Stimulated activated CD8-positive, alpha-beta memory T cell treated with anti-CD3 and anti-CD28 coated beads, Interleukin-7, amount 100 ng/mL, for 48 hours (primary cell): Measurements from ENCODE around the gene BFSP2.

Experiments
- DNase-seq, 2 donors: peaks; one replicate each; pipeline ENCODE4 v3.0.0-alpha.2; 2020; ENCODE audit warnings: low read depth in 1 of 2; ENCODE audit errors: extremely low read depth in 1 of 2

Gene BFSP2

DNA sequence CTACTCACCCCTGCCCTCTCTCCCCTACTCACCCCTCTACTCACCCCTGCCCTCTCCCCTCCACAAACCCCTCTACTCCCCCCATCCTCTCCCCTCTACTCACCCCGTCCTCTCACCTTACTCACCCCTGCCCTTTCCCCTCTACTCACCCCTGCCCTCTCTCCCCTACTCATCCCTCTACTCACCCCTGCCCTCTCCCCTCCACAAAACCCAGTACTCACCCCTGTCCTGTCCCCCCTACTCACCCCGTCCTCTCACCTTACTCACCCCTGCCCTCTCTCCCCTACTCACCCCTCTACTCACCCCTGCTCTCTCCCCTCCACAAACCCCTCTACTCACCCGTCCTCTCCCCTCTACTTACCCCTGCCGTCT, 14.2 kb downstream of the BFSP2 start:
- no peak for DNase-seq

DNA sequence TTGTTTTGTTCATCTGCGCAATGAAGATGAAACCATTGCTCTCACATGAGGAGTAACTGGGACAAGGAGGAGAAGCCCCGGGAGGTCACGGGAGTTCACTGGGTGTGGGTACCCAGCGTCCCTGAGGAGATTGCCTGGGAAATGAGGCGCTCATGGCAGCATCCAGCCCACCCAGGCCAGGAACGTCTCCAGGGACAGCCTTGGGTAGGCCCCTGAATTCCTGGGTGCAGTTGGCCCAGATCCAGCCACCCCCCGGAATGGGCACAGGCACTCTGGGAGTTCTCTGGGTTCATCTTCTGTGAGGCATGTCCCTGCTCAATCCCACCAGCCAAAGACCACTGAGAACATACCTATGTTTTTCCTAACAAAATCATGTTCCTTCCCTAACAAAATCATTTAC, 18.5 kb downstream of the BFSP2 start:
- no peak for DNase-seq

DNA sequence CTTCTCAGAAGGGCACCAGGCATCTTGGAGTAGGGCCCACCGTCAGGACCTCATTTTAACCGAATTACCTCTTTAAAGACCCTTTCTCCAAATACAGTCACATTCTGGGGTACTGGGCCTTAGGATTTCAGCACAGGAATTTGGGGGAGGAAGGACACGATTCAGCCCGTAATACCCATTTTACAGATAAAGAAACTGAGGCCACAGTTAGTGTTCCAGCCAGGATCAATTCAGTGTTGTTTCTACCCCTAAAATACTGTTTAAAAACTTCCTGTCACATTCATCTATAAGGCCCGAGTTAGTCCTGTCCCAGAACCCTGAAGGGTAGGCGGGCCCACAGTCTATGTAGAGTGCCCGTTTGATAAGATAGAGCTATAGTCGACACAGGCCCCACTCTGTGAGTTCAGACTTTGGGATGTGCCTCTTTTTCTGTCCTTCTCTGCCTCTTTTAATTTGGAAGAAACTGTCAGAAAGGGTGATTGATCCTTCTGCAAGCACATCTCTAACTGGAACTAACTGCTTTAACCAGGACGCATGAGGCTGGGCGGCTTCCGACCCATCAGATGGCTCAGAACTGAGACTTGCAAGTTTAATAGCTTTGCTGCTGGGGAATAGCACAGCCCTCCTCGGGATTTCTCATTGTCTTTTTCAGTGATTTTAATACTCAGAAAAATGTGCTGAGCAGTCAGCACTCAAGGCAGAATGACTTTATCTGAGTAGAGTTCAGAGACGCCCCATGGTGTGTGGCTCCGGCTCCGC, 19.5 kb downstream of the BFSP2 start:
- no peak for DNase-seq

DNA sequence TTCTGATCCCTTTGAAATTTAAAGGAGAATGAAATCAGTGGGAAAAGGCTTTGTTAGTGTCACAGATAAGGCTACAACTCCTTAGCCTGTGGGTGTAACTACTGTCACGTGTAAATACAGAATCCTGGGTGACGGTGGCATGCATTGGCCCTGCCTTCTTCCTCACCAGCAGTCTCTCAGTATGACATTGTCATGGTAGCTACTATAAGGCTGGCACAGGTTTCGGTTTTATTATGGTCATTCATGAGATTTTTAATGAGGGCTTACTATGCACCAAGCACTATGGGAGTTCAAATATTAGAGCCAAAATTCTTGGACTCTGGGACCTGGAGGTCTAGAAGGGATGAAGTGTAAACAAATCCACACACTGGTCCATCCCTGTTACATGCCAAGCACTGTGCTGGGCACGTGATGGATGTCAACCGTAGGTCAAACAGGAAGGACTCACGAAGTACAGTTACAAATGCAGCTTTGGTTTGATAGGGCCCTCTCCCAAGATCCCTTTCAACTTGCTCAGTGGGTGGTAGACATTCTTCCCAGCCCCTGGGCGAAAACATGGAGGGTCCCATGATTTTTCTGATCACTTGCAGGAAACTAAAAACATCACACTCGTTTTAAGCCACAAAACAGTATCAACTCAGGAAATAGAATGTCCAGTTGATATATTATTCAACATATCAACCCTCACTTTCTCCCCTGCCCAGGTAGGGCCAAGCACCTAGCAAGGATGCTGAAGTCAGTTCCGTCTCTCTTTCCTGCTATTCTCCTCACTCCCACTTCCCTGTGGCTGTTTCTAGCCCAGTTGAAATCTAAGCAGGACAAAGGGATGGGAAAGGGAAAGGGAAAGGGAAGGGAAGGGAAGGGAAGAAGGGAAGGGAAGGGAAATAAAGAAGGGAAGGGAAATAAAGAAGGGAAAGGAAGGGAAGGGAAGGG, 25.3 kb downstream of the BFSP2 start:
- no peak for DNase-seq

DNA sequence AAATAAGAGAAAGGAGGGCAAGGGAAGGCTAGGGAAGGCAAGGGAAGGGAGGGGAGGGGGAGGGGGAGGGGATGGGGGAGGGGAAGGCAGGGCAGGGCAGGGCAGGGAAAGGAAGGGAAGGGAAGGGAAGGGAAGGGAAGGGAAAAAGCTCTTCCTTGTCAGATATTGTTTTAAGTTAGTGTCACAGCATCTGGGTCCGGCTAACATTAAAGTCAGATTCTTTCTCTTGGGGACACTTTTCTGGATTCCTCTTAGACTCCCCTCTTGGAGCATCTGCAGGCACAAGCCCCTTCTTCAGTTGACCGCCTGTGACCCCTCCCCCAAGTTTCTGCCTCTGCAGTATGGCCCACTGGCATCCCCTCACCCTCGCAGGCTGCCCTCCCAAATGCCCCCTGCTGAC, 26.0 kb downstream of the BFSP2 start:
- no peak for DNase-seq

DNA sequence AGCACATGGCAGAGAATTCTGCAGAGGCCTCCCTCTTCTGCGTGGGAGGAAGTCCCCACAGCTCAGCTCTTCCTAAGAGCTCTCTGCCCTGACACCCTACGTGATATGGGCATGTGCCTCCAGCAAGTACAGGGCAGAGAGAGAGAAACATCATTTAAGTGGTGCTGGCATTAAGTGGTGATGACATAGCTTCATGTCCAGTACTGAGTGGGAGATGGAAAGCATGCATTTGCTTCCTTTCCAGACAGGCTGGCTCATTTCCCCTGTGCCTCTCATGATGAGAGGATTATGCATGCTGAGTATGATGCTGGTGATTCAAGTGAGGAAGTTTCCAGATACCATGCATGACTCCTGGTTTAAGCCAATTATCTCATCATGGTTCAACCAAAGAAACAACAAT, 26.9 kb downstream of the BFSP2 start:
- no peak for DNase-seq

DNA sequence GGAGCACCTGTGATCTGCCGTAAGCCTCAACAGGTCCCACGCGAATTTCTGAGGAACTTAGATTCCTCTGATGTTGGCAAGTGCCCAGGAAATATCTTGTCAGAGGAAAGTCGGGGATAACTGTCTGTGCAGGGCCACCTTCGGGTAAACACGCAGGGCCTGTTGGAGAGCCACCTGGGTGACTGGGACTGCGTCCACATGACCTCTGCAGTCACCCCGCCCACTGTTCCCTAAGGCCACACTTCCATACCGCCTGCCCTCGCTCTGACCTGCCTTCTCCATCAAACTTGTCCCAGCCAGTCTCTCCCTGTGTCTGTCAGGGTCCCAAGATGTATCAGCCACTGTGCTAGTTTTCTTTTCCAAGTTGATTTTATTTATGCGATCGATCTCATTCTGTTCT, 28.7 kb downstream of the BFSP2 start:
- DNase-seq, result no peak

DNA sequence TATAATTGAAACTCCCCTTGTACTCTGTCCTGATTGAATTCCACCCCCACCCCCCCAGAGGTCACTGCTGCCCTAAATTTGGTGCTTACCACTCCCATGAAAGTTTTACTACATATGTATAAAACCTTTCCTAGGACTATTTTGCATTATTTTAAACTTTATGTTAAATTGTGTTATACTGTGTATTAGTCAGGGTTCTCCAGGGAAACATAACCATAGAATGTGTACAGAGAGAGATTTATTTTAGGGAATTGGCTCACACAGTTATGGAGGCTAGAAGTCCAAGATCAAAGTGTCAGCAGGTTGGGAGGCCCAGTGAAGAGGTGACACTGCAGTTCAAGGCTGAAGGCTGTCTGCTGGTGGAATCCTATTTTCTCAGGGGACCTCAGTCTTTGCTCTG, 29.2 kb downstream of the BFSP2 start:
- DNase-seq, result no peak

DNA sequence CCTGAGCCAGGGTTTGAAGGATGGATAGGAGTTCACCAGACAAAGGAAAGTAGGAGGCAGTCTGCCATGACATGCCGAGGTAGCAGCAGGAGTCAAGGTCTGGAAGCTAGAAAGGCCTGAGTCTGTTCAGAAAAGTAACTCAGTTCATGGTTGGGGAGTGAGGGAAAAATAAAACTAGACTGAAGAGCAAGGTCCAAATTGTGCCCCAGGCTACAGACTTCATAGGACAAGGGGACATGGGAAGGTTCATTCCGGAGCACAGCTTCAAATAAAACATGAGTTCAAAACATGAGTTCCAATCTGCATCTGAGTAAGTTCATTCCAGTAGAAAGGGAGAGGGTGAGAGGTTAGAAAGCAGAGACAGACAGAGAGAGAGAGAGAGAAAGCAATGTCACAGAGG, 39.7 kb downstream of the BFSP2 start:
- DNase-seq, result no peak

DNA sequence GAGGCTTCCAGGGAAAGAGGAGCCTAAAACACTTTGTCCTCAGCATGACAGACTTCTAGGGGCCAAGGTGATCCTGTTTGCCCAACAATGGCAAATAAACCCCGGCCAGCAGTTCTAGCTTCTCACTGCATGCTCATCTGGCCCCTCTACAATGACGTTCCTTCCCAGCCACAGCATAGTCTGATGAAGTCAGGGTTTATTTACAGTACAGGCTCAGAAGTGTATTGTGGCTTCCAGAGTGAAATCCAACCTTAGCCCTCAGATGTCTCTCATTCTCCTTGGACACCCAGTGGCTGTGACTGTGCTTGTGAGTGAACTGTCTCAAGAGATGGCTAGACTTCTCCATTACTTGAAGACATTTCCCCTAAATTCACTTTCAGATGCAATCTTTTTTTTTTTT, 40.8 kb downstream of the BFSP2 start:
- no peak for DNase-seq

DNA sequence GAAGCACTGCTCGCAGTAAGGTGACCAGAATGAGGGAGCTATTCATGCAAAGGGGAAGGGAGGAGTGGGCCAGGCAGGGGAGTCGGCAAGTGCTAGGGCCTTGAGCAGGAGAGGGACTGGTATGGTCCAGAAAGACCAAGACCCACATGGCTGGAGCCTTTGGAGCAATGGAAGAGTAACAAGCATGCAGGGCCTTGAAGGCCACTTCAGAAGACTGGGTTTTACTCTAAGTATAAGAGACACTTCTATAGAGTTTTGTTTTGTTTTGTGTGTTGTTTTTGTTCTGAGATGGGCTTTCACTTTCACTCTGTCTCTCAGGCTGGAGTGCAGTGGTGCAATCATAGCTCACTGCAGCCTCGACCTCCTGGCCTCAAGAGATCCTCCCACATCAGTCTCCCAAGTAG, 42.0 kb downstream of the BFSP2 start:
- no peak for DNase-seq

DNA sequence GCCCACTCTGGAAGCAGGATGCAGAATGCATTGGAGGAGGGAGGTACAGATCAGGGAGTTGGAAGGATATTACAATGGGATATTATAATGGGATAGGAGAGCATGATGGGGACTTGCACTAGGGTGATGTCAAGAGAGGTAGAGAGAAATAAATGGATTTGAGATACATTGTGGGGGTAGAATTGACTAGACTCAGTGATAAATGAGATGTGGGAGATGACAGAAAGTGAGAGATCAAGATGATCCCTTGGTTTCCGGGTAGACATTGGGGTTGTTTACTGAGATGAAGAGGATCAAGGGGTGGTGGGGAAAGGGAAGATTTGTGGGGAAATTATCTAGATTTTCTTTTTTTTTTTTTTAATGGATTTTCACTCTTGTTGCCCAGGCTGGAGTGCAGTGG, 42.7 kb downstream of the BFSP2 start:
- DNase-seq, result no peak

DNA sequence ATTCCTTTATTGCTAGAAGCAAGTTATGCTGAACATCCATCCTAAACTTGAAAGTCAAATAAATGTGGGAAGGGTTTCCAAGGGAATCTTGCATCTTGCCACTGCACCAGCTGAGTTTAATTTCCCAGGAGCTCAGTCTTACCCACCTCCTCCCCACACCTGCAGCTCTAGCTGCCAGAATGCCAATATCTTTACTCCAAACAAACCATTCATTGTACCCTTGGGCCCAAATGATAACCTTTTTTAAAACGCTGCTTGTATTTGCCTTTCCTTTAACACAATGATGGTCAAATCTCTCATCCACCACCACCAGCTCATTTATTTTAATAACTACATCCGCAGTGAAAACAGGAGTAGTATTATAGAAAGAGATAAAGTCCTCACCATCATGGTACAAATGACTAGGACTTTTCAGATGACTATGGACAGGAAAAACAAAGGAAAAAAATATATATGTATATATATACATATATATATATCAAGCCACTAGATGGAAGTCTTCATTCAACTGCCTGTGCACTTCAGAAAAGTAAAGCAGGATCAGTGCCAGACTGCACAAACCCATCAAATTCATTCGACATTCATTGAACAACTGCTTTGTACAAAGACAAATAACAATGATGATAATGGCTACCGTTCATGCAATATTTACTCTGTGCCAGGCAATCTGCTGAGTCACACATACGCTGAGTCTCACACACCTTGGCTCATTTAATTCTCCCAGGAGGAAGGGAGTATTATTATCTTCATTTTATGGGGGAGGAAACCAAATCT, 44.0 kb downstream of the BFSP2 start:
- no peak for DNase-seq

DNA sequence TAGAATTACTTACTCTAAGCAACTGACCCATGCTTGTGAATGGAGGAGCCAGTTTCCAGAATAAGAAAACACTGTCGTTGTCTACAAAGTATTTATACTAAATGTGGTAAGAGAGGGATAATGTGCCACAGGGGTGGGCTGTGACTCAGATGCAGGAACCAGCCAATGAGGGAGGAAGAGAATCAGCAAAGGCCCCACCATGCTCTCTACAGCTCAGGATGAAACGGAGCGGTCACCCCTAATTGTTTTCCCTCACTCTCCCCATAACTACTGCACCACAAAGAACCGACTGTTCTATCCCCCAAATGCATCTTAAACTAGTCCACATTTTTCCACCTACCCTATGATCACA, 44.5 kb downstream of the BFSP2 start:
- DNase-seq, result no peak

DNA sequence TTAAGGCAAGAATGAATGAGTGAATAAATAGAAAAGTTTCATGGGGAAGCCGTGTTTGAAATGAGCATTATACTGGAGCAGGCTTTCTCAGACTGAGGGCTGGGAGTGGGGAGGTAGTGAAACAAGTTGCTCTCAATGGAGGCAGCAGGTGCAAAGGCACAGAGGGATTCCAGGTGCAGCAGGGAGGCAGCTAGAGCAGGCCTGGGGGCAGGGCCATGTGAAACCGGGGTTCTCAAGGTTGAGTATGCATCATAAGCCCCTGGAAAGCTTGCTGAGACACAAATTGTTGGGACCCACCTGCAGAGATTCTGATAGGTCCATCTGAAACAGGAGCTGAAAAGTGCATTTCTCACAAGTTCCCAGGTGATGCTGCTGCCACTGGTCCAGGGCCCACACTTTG, 45.3 kb downstream of the BFSP2 start:
- DNase-seq, result no peak

DNA sequence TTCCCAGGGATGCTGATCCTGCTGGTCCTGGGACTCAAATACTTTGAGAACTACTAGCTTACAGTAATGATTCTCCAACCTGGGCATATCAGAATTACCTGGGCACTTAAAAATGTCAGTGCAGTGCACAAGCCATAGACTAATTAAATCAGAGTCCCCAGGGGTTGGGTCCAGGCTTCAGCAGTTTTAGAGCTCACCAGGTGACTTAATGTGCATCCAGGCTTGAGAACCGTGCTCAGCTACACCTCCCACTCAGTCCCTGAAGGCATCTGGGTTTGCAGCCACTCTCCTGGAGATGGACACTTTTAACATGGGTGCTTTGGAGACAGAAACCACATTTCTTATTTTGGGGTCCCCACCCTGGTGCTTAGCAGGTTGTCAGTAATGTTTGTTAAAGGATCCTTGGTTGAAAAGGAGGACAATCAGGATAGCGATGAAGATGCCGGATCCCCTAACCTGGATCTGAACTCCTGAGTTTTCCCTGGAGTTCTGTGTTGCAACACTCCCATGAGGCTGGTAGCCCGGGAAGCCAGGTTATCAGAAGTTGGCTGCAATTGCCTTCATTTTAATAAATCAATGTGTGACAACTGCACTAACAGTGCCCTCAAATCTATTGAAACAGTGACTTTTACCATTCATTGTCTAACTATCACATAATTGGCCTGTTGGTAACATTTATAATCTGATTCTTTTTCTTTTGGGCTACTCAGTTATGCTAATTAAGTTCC, 48.1 kb downstream of the BFSP2 start:
- DNase-seq, result no peak

DNA sequence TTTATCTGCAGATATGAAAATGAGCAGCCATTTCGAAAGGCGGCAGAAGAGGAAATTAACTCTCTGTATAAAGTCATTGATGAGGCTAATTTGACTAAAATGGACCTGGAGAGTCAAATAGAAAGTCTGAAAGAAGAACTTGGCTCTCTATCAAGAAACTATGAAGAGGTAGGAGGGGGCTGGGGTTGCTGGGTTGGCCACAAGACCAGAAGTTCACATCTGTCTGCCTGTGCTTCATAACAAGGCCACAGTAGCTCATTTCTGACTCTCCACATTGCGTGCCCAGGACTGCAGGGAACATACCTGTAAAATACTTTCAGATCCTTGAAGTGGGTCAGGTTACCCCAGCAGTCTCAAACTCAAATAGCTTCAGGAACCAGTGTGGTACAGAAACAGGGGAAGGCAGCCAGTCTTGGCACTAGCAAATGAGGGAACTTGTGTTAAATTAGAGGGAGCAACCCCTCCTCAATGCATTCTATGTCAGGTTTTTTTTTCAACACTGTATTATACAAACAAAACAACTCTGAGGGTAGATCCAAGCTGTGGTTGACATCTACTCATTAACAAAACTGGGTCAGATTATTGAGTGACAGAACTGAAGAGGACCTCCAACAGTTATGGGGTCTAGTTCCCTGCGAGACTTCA, 48.7 kb downstream of the BFSP2 start:
- DNase-seq, result peak in 1 of 2 donors; percentile 64

DNA sequence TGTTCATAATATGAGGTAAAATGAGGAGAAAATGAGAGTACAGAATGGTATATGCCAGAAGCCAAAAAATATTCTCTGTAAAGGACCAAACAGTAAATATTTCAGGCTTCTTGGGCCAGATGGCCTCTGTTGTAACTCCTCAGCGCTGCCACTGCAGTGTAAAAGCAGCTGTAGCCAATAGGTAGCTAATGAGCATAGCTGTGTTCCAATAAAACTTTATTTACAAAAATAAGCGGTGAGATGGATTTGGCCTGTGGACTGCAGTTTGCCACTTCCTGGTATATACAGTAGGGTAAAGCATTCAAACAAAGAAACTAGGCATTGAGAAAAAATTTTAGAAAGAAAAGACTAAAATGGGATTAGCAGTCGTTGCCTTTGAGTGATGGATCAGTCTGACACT, 51.5 kb downstream of the BFSP2 start:
- DNase-seq, result no peak

DNA sequence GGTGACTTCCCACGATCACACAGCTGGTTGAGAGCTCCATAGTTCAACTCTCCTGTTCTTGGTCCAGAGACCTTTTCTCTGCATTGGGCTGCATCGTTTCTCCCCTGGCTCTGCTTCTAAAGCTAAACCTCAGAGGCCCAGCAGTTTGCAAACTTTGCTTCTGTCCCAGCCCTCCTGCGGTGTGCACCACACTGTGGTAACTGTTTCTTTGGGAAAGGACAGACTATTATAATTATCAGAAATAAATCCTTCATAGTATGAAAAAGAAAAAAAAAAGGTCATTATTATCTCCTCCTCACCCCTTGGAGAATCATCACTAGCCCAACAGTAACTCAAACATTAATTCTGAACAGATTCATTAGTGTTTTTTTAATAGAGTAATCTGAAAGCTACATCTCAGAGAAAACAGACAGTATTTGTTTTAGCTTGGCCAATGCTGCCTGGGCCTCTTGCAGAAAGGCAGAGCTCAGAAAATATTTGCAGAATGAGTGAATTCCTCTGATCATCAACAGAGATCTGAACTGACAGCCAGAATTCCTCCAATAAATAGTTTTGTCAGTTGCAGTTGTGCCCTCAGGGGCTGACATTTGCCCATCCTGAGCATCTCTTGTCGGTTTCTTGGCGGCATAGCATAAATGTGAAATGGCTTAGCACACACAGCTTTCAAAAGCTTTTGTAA, 52.9 kb downstream of the BFSP2 start:
- DNase-seq, result no peak

DNA sequence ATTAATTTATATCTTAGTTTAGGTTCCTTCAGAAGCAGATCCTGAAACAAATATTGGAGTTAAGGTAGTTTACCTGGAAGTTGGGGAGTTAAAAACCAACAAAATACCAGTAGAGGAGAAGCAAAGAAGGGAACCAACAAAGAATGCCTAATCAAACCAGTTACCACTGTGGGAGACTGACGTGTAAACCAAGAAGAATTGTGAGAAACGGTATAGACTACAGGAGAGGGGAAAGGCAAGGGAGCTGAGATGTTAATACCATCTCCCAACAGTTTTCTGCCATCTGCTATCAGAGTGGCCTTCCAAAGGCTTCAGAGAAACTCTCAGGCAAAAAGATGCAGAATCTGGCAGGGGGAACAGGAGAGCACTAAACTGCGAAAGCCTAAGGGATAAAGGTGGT, 53.5 kb downstream of the BFSP2 start:
- DNase-seq, result no peak
